Gastroesophageal sphincter (tissue), 3 donors: ENCODE results near the gene SEC22A.

Source experiments
- EP300 ChIP-seq: sonication (generic); formaldehyde crosslinking; IDR thresholded peaks from one replicate; pipeline ENCODE4 v1.6.1; 2017; ENCODE audit warnings: antibody characterized with exemption, mild to moderate bottlenecking
- POLR2A ChIP-seq, 2 donors: fragments of 450-650 bp; IDR thresholded peaks; one replicate each; pipeline ENCODE4 v1.6.1; 2017; ENCODE audit warnings: antibody characterized with exemption in 2 of 2, mild to moderate bottlenecking in 2 of 2, moderate library complexity in 1 of 2
- POLR2AphosphoS5 ChIP-seq: sonication (generic); formaldehyde crosslinking; IDR thresholded peaks from one replicate; pipeline ENCODE4 v1.6.1; 2017; ENCODE audit warnings: antibody characterized with exemption
- TF ChIP-seq, protein P1 (sequence below), 4 experiments: fragments of 200-600 bp in 2 of 4; fragments of 450-650 bp in 2 of 4; sonication (generic) in 1 of 4; IDR thresholded peaks; one replicate each; pipeline ENCODE4 v1.5.1; 2017 to 2019; ENCODE audit warnings: antibody characterized with exemption in 4 of 4, mild to moderate bottlenecking in 2 of 4, moderate library complexity in 2 of 4

DNA sequence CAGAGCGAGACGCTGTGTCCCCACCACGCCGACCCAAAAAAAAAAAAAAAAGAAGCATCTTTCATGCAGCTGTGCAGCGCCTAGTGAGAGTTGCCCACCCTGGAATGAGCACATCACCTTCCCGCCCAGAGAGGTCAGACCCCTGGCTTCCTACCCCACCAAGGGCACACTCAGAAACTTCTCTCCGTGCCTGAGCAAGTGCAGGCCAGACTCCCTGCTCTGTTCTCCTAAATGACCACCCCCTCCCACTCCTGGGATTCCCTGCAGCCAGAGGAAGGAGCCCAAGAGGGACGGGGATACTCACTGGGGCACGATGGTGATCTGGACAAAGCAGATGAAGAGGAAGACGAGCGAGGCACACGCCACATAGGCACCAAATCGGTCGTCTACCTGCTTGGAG, 116.0 kb downstream of the SEC22A start:
- TF ChIP-seq EP300 (no peak), POLR2A (IDR thresholded peaks at IDR 0.05) (no peak), POLR2AphosphoS5 (no peak)
- TF ChIP-seq, protein P1, sequence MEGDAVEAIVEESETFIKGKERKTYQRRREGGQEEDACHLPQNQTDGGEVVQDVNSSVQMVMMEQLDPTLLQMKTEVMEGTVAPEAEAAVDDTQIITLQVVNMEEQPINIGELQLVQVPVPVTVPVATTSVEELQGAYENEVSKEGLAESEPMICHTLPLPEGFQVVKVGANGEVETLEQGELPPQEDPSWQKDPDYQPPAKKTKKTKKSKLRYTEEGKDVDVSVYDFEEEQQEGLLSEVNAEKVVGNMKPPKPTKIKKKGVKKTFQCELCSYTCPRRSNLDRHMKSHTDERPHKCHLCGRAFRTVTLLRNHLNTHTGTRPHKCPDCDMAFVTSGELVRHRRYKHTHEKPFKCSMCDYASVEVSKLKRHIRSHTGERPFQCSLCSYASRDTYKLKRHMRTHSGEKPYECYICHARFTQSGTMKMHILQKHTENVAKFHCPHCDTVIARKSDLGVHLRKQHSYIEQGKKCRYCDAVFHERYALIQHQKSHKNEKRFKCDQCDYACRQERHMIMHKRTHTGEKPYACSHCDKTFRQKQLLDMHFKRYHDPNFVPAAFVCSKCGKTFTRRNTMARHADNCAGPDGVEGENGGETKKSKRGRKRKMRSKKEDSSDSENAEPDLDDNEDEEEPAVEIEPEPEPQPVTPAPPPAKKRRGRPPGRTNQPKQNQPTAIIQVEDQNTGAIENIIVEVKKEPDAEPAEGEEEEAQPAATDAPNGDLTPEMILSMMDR (IDR thresholded peaks at IDR 0.05): no peak
